LNCaP clone FGC (cell line): ENCODE results near the gene LUZP2.

Source experiments
- DNase-seq: peaks from one replicate; pipeline ENCODE4 v3.0.0-alpha.2; 2011; ENCODE audit warnings: low read depth
- H3K4me3 ChIP-seq: 2 replicates; pipeline ENCODE4 v1.5.1; 2011; ENCODE audit warnings: mild to moderate bottlenecking, low read depth, low read length, control low read depth
- TF ChIP-seq, protein P1 (sequence below): IDR thresholded peaks from 2 replicates; pipeline ENCODE4 v1.5.1; 2012; ENCODE audit warnings: mild to moderate bottlenecking; ENCODE audit not compliant: control insufficient read depth, insufficient read depth; ENCODE audit errors: extremely low read depth

The LUZP2 gene

DNA sequence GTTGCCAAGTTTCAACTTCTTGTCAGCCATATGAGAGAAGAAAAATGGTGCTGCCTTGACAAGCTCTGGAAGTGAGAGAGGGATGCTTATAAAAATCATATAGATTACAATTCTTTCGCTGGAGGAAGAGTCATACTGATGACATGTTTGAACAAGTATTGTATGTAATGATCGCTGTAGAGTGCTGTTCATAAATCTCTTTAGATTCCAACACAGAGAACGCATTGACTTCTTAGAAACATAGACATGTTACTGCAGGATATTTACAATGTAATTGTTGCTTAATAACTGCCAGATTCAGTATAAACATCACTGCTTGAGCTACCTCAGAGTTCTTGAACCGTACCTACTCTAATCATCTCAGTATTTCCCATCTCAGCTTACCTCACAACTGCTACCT lies 571.6 kb downstream of the LUZP2 start:
- TF ChIP-seq, protein P1, sequence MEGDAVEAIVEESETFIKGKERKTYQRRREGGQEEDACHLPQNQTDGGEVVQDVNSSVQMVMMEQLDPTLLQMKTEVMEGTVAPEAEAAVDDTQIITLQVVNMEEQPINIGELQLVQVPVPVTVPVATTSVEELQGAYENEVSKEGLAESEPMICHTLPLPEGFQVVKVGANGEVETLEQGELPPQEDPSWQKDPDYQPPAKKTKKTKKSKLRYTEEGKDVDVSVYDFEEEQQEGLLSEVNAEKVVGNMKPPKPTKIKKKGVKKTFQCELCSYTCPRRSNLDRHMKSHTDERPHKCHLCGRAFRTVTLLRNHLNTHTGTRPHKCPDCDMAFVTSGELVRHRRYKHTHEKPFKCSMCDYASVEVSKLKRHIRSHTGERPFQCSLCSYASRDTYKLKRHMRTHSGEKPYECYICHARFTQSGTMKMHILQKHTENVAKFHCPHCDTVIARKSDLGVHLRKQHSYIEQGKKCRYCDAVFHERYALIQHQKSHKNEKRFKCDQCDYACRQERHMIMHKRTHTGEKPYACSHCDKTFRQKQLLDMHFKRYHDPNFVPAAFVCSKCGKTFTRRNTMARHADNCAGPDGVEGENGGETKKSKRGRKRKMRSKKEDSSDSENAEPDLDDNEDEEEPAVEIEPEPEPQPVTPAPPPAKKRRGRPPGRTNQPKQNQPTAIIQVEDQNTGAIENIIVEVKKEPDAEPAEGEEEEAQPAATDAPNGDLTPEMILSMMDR, result no peak
- DNase-seq, result no peak
- H3K4me3 ChIP-seq, result no peak overlapping the region

DNA sequence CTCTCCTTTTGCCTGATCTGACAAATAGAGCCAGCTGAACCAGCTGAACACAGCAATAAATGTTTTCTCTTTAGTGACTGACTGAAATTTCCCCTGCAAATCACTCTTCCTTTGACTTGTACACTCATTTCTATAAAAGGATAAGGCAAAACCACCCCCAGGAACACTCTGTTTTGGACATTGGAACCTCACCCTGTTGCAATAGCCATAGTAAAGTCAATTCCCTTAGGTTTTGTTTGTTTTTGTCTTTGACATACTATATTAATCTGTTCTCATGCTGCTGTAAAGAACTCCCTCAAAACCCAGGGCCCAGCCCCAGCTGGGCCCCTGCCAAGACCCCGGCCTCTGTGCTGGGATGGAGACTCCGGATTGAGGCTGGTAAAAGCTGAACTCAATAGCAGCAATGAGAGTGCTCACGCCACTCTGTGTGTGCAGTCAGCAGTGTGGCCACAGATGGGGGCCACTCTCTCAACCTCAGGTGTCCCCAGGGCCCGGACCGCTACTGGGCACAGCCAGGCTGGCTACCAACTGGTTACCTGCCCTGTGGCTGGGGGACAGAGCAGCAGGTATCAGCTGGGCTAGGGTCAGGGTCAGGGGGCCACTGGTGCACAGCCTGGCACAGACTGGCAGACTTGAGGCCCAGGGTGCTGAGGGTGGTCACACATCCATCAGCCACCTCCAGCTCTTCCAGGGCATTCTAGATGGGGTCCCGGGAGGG lies 597.4 kb downstream of the LUZP2 start:
- H3K4me3 ChIP-seq, result no peak overlapping the region
- DNase-seq, result no peak
- TF ChIP-seq, protein P1, result no peak

GRCh38 chr11:25119416-25119815 lies 622.6 kb downstream of the LUZP2 start:
- TF ChIP-seq, protein P1, result no peak
- no peak overlapping the region for H3K4me3 ChIP-seq
- DNase-seq, result no peak
